Endodermal cell (in vitro differentiated cells): Measurements from ENCODE around the gene FASN. TPM values are rescaled to one million over a fixed set of nuclear protein-coding genes. Genes with fewer than 3 reads are reported as not detected.
"Not testable (repeated sequence)": the region's sequence is repeated elsewhere in the genome, so short reads cannot be mapped to it uniquely, and the experiment has no call there.

Experiments used
- DNase-seq: peaks from one replicate; pipeline ENCODE4 v3.0.0-alpha.2; 2017
- H3K27ac ChIP-seq: 2 replicates; pipeline ENCODE4 v1.5.1; 2013; ENCODE audit warnings: mild to moderate bottlenecking, low read depth, low read length, moderate library complexity
- H3K27me3 ChIP-seq: 2 replicates; pipeline ENCODE4 v1.6.1; 2013; ENCODE audit warnings: mild to moderate bottlenecking, low read length, moderate library complexity; ENCODE audit not compliant: insufficient read depth, control insufficient read depth, poor library complexity, severe bottlenecking
- H3K36me3 ChIP-seq: 2 replicates; pipeline ENCODE4 v1.7.0; 2013; ENCODE audit warnings: mild to moderate bottlenecking, low read length, moderate library complexity; ENCODE audit not compliant: control insufficient read depth, insufficient read depth
- H3K4me1 ChIP-seq: one replicate; pipeline ENCODE4 v1.7.0; 2013; ENCODE audit warnings: low read length; ENCODE audit not compliant: control insufficient read depth, insufficient read depth
- H3K4me3 ChIP-seq: 2 replicates; pipeline ENCODE4 v1.5.1; 2013; ENCODE audit warnings: mild to moderate bottlenecking, low read length, moderate library complexity
- H3K9ac ChIP-seq: 2 replicates; pipeline ENCODE4 v1.6.1; 2013; ENCODE audit warnings: mild to moderate bottlenecking, low read length, moderate library complexity; ENCODE audit not compliant: poor library complexity, severe bottlenecking; ENCODE audit errors: extremely low read depth
- H3K9me3 ChIP-seq: 2 replicates; pipeline ENCODE4 v1.6.1; 2013; ENCODE audit warnings: mild to moderate bottlenecking, low read length, moderate library complexity; ENCODE audit not compliant: control insufficient read depth
- H3K27ac Mint-ChIP-seq: 2 replicates; pipeline ENCODE4 v1.8.0; 2020; ENCODE audit warnings: mixed read lengths
- H3K27me3 Mint-ChIP-seq: 2 replicates; pipeline ENCODE4 v1.8.0; 2021; ENCODE audit warnings: mild to moderate bottlenecking, mixed read lengths; ENCODE audit not compliant: insufficient read depth
- H3K36me3 Mint-ChIP-seq: 2 replicates; pipeline ENCODE4 v1.8.0; 2020; ENCODE audit warnings: low read depth, mixed read lengths
- H3K4me1 Mint-ChIP-seq: 2 replicates; pipeline ENCODE4 v1.8.0; 2020; ENCODE audit warnings: mixed read lengths
- H3K4me3 Mint-ChIP-seq: 2 replicates; pipeline ENCODE4 v1.8.0; 2020; ENCODE audit warnings: mild to moderate bottlenecking, moderate library complexity, mixed read lengths
- H3K9me3 Mint-ChIP-seq: 2 replicates; pipeline ENCODE4 v1.8.0; 2020; ENCODE audit warnings: mild to moderate bottlenecking, mixed read lengths
- CTCF ChIP-seq: fragments of 200-600 bp; sonication (generic); conservative IDR thresholded peaks from 2 replicates; pipeline ENCODE4 v1.5.0; 2021; ENCODE audit warnings: antibody characterized with exemption, mild to moderate bottlenecking
- WGBS, 2 experiments: methylation state at CpG; one replicate each; pipeline versions ENCODE4 v1.1.5 to v1.1.7; 2013; ENCODE audit warnings: missing lambda C conversion rate in 2 of 2, mixed read lengths in 1 of 2; ENCODE audit not compliant: insufficient coverage in 1 of 2, insufficient read length in 1 of 2; 5-methylcytosine and 5-hydroxymethylcytosine counted together
- total RNA-seq, 2 donors: library from RNA; stranded (reverse); fragmentation: NEBNext Ultra II Directional in 1 of 2; extraction: Animal tissue kit (Norgen Biotek cat#: 25700) in 1 of 2; gene quantifications; 2 replicates in 1 of 2; 3 replicates in 1 of 2; pipeline ENCODE4 v1.2.1, GENCODE V29; 2021

Gene FASN
- total RNA-seq, 2 donors from 2014 or later: 371 to 498 TPM

GRCh38 chr17:82134101-82134500, 36.1 kb upstream of the FASN start:
- H3K27ac ChIP-seq: no peak overlapping the region
- Mint-ChIP-seq H3K4me1 (no peaks in the 10 kb centered on the region), H3K4me3 (no peak overlapping the region), H3K27ac (no peak overlapping the region), H3K27me3 (no peaks in the 10 kb centered on the region), H3K9me3 (no peaks in the 10 kb centered on the region), H3K36me3 (peaks cover 21% of the 10 kb centered on the region)
- H3K36me3 ChIP-seq: no peaks in the 10 kb centered on the region
- no peaks in the 10 kb centered on the region for H3K27me3 ChIP-seq
- no peak overlapping the region for H3K9ac ChIP-seq
- WGBS, 2 experiments: 94 to 95% methylated on average over 6 to 11 of the region's 11 CpGs
- H3K9me3 ChIP-seq: no peaks in the 10 kb centered on the region
- no peak overlapping the region for H3K4me3 ChIP-seq
- DNase-seq: no peak
- H3K4me1 ChIP-seq: no peaks in the 10 kb centered on the region
- TF ChIP-seq CTCF: no peak

GRCh38 chr17:82133166-82133953, 35.3 kb upstream of the FASN start:
- H3K27ac ChIP-seq, H3K36me3 ChIP-seq, DNase-seq, H3K9me3 ChIP-seq, H3K27me3 Mint-ChIP-seq, H3K27me3 ChIP-seq, H3K4me1 Mint-ChIP-seq, H3K9me3 Mint-ChIP-seq, H3K4me3 Mint-ChIP-seq, H3K27ac Mint-ChIP-seq, H3K4me3 ChIP-seq, H3K9ac ChIP-seq, H3K4me1 ChIP-seq: not testable (repeated sequence)
- WGBS, 2 experiments: 85 to 95% methylated on average over 4 to 8 of the region's 8 CpGs
- H3K36me3 Mint-ChIP-seq: peaks cover 15% of the 10 kb centered on the region

GRCh38 chr17:82129095-82129494, 31.1 kb upstream of the FASN start:
- DNase-seq: peak; percentile 53
- no peak overlapping the region for H3K27ac Mint-ChIP-seq
- no peaks in the 10 kb centered on the region for H3K36me3 ChIP-seq
- no peak overlapping the region for H3K4me3 ChIP-seq
- peaks cover 29% of the 10 kb centered on the region for H3K36me3 Mint-ChIP-seq
- H3K9me3 ChIP-seq: no peaks in the 10 kb centered on the region
- H3K4me1 Mint-ChIP-seq: peaks cover under 1% of the 10 kb centered on the region
- H3K27me3 Mint-ChIP-seq: no peaks in the 10 kb centered on the region
- peak; percentile 49 for TF ChIP-seq CTCF
- no peak overlapping the region for H3K27ac ChIP-seq
- no peak overlapping the region for H3K9ac ChIP-seq
- no peaks in the 10 kb centered on the region for H3K9me3 Mint-ChIP-seq
- no peaks in the 10 kb centered on the region for H3K27me3 ChIP-seq
- H3K4me3 Mint-ChIP-seq: no peak overlapping the region
- no peaks in the 10 kb centered on the region for H3K4me1 ChIP-seq
- WGBS, 2 experiments: 92 to 95% methylated on average over 4 of the region's 4 CpGs
